ENCODE data around the gene EYA3. TPM values are rescaled to one million over a fixed set of nuclear protein-coding genes. Genes with fewer than 3 reads are reported as not detected.

The EYA3 gene
- total and polyA plus RNA-seq, 2 of the 4 experiments (the other 2 are of a cell fraction) = 9.1 to 17.6 TPM

GRCh38 chr1:28073867-28074266 lies 14.5 kb downstream of the EYA3 start:
- TF ChIP-seq MAZ (IDR thresholded peaks at IDR 0.05; ENCODE audit: borderline replicate concordance, low read depth, low read length) = no peak
- TF ChIP-seq NFE2L2 (IDR thresholded peaks at IDR 0.05; ENCODE audit: low read depth, low read length) = no peak
- no peak for TF ChIP-seq USF2 (IDR thresholded peaks at IDR 0.05; ENCODE audit: low read depth, low read length)
- TF ChIP-seq BHLHE40 (IDR thresholded peaks at IDR 0.05; ENCODE audit: low read depth, low read length) = no peak
- no peak for TF ChIP-seq FOS (IDR thresholded peaks at IDR 0.05; ENCODE audit: low read depth, low read length)
- TF ChIP-seq MAFK (IDR thresholded peaks at IDR 0.05; ENCODE audit: low read depth, low read length) = no peak
- TF ChIP-seq MXI1 (IDR thresholded peaks at IDR 0.05; ENCODE audit: borderline replicate concordance, low read depth, low read length) = no peak
- TF ChIP-seq RFX5 (IDR thresholded peaks at IDR 0.05; ENCODE audit: low read depth, low read length) = no peak
- TF ChIP-seq RAD21 (IDR thresholded peaks at IDR 0.05; ENCODE audit: low read length) = no peak
- TF ChIP-seq CEBPB (IDR thresholded peaks at IDR 0.05; ENCODE audit: low read depth, low read length) = no peak
- no peak for TF ChIP-seq RCOR1 (IDR thresholded peaks at IDR 0.05; ENCODE audit: insufficient replicate concordance, low read length)
- no peak for TF ChIP-seq SMC3 (IDR thresholded peaks at IDR 0.05; ENCODE audit: low read depth, low read length)
- no peak for TF ChIP-seq CHD1 (IDR thresholded peaks at IDR 0.05; ENCODE audit: low read depth, low read length)
- TF ChIP-seq ELK1 (IDR thresholded peaks at IDR 0.05; ENCODE audit: borderline replicate concordance, low read depth, low read length) = no peak
- no peak for TF ChIP-seq POLR2A (IDR thresholded peaks at IDR 0.05; ENCODE audit: low read depth, low read length)
- TF ChIP-seq CTCF (conservative IDR thresholded peaks at IDR 0.05; ENCODE audit: low read depth, low read length) = no peak
- H3K4me1 ChIP-seq (ENCODE audit: control insufficient read depth, insufficient read depth, low read length) = peaks cover 8% of the 10 kb centered on the region
- H4K20me1 ChIP-seq (ENCODE audit: insufficient read depth, low read length) = peaks cover 22% of the 10 kb centered on the region; the same call in 1 of the 2 replicates
- ATAC-seq (ENCODE audit: low read depth) (no peak), DNase-seq (no peak)
- no peak overlapping the region for H4K91ac ChIP-seq (ENCODE audit: insufficient read depth, low read depth, low read length)
- in situ Hi-C loops (cut with MboI; ENCODE audit: low sequenced_read_pairs) = no loop called here
- intact Hi-C loops (cut with micrococcal nuclease) = loop anchor here (5.0 kb wide), 1 partner anchor 37 kb away; no protein-coding TSS in a partner anchor
- CTCF ChIA-PET = no interaction called here
- H3K36me3 ChIP-seq (ENCODE audit: control insufficient read depth, insufficient read depth, low read length) = 0 out of 2 replicates have a peak, but pooled peaks cover 3% of the 10 kb centered on the region
- no peak overlapping the region for H3K9ac ChIP-seq (ENCODE audit: low read depth, low read length)
- H3K56ac ChIP-seq (ENCODE audit: extremely low read depth, insufficient read depth, low read length) = no peak overlapping the region
- no peaks in the 10 kb centered on the region for H3K27me3 ChIP-seq (ENCODE audit: control insufficient read depth, insufficient read depth, low read length)
- no peak overlapping the region for H4K5ac ChIP-seq (ENCODE audit: low read depth, low read length)
- H3K9me3 ChIP-seq (ENCODE audit: control insufficient read depth, insufficient read depth, low read length) = no peaks in the 10 kb centered on the region
- no TSS peak for BruUV-seq (replicated peaks)
- peak overlapping the region; percentile 18 for H2BK5ac ChIP-seq (ENCODE audit: low read depth, low read length, poor library complexity, severe bottlenecking)
- H2AFZ ChIP-seq (replicated peaks; ENCODE audit: low read length, poor library complexity) = no peak overlapping the region
- no peak overlapping the region for H2BK15ac ChIP-seq (ENCODE audit: low read depth, low read length)
- H3K4me3 ChIP-seq (ENCODE audit: insufficient read depth, low read depth, low read length) = no peak overlapping the region
- H4K8ac ChIP-seq (ENCODE audit: low read depth in 2 of 2, low read length in 2 of 2) = no peak overlapping the region
- WGBS, 2 experiments (ENCODE audit: extremely low coverage in 2 of 2, insufficient read length in 1 of 2) = no CpG with 5 or more reads among the region's 1 CpG
- no peak overlapping the region for H2BK120ac ChIP-seq (ENCODE audit: low read depth, low read length)
- no peak overlapping the region for H3K14ac ChIP-seq (replicated peaks; ENCODE audit: low read depth, low read length)
- no peaks in the 10 kb centered on the region; the same call in 1 of the 2 replicates for H3K9me1 ChIP-seq (ENCODE audit: insufficient read depth, low read length)
- H3K23ac ChIP-seq (ENCODE audit: low read depth, low read length) = no peak overlapping the region
- dilution Hi-C loops (cut with HindIII; ENCODE audit: low sequenced_read_pairs, unreplicated experiment) = no loop called here
- no peak overlapping the region for H2AK9ac ChIP-seq (replicated peaks; ENCODE audit: low read depth, low read length, poor library complexity)
- no peak overlapping the region for H3K27ac ChIP-seq (ENCODE audit: insufficient read depth, low read length)
- H3K79me1 ChIP-seq (ENCODE audit: low read depth in 1 of 2, low read length in 2 of 2) = peaks cover 19 to 58% of the 10 kb centered on the region in 2 experiments
- H3K18ac ChIP-seq (ENCODE audit: low read depth, low read length) = no peak overlapping the region
- H3K4ac ChIP-seq (ENCODE audit: low read depth, low read length) = no peak overlapping the region
- POLR2A ChIA-PET (ENCODE audit: unreplicated experiment) = no interaction called here
- H2AK5ac ChIP-seq (ENCODE audit: low read depth, low read length) = no peak overlapping the region
- H3K4me2 ChIP-seq (ENCODE audit: low read depth, low read length) = no peak overlapping the region
- no peak overlapping the region for H2BK20ac ChIP-seq (ENCODE audit: low read depth, low read length)

Measured in IMR-90 (cell line).